KMS-11 (cell line): ENCODE measurements around the gene GNRHR.
"Not testable (repeated sequence)": the region's sequence is repeated elsewhere in the genome, so short reads cannot be mapped to it uniquely, and the experiment has no call there.

ENCODE experiments used
- H2AFZ ChIP-seq: fragments of 200-600 bp; sonication (generic); 2 replicates; pipeline ENCODE4 v1.6.1; 2016; ENCODE audit warnings: antibody characterized with exemption, mixed run types, low read depth
- H3K27ac ChIP-seq: fragments of 200-600 bp; sonication (generic); 2 replicates; pipeline ENCODE4 v1.6.1; 2016; ENCODE audit warnings: mild to moderate bottlenecking, mixed run types
- H3K27me3 ChIP-seq: fragments of 200-600 bp; sonication (generic); 2 replicates; pipeline ENCODE4 v1.6.1; 2017; ENCODE audit warnings: mild to moderate bottlenecking, low read depth, mixed run types, moderate library complexity; ENCODE audit not compliant: insufficient read depth
- H3K36me3 ChIP-seq: fragments of 200-600 bp; sonication (generic); 2 replicates; pipeline ENCODE4 v1.6.1; 2017; ENCODE audit warnings: mild to moderate bottlenecking, mixed run types; ENCODE audit not compliant: insufficient read depth
- H3K4me1 ChIP-seq: fragments of 200-600 bp; sonication (generic); 2 replicates; pipeline ENCODE4 v1.6.1; 2016; ENCODE audit warnings: mild to moderate bottlenecking, low read depth, mixed run types; ENCODE audit not compliant: poor library complexity, severe bottlenecking
- H3K4me2 ChIP-seq: fragments of 200-600 bp; sonication (generic); 2 replicates; pipeline ENCODE4 v1.7.0; 2016; ENCODE audit warnings: mild to moderate bottlenecking, mixed run types
- H3K4me3 ChIP-seq: fragments of 200-600 bp; sonication (generic); IDR thresholded peaks from 2 replicates; pipeline ENCODE4 v1.6.1; 2017; ENCODE audit warnings: low read depth, low read length, mixed read lengths; ENCODE audit not compliant: insufficient read depth
- H3K79me2 ChIP-seq: fragments of 200-600 bp; sonication (generic); 2 replicates; pipeline ENCODE4 v1.6.1; 2016; ENCODE audit warnings: low read depth, mixed run types; ENCODE audit not compliant: insufficient read depth
- H3K9ac ChIP-seq: fragments of 200-600 bp; sonication (generic); 2 replicates; pipeline ENCODE4 v1.6.1; 2016; ENCODE audit warnings: mild to moderate bottlenecking, mixed run types
- H4K20me1 ChIP-seq: fragments of 200-600 bp; sonication (generic); 2 replicates; pipeline ENCODE4 v1.6.1; 2016; ENCODE audit warnings: mild to moderate bottlenecking, mixed run types; ENCODE audit not compliant: insufficient read depth
- CTCF ChIP-seq: fragments of 200-600 bp; sonication (generic); conservative IDR thresholded peaks from 2 replicates; pipeline ENCODE4 v1.6.1; 2017; ENCODE audit warnings: low read depth, mild to moderate bottlenecking, antibody characterized with exemption, low read length, moderate library complexity, mixed read lengths

GNRHR gene

DNA sequence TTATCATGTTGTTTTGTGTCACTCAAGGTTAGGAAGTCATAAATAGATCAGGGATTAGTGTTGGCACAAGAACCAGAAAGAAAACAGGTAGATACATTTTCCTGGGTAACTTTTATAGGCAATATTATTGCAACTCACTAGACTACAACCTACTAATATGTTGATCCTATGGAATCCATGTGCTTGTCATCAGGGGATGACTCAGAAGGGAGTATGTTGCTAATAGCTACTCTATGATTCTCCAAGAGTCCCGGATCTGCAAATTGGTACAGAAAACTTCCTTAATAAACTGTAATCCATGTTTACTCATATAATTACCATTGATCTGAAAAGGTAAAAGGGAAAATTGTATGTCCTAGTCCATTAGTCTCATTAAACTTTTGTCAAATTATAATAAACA is 11.7 kb upstream of the GNRHR start:
- H3K27ac ChIP-seq = no peak overlapping the region
- no peak overlapping the region for H3K9ac ChIP-seq
- H3K4me3 ChIP-seq = no peak overlapping the region
- peaks cover 10% of the 10 kb centered on the region for H3K4me1 ChIP-seq
- H3K36me3 ChIP-seq = no peaks in the 10 kb centered on the region
- H2AFZ ChIP-seq = no peak overlapping the region
- no peaks in the 10 kb centered on the region for H3K27me3 ChIP-seq
- H3K79me2 ChIP-seq = no peaks in the 10 kb centered on the region
- no peaks in the 10 kb centered on the region for H4K20me1 ChIP-seq
- no peak overlapping the region for H3K4me2 ChIP-seq
- TF ChIP-seq CTCF = no peak

GRCh38 chr4:67765401-67765800 is 11.2 kb upstream of the GNRHR start:
- peaks cover 10% of the 10 kb centered on the region for H3K4me1 ChIP-seq
- no peak overlapping the region for H2AFZ ChIP-seq
- H3K4me2 ChIP-seq = no peak overlapping the region
- no peak overlapping the region for H3K27ac ChIP-seq
- H3K9ac ChIP-seq = no peak overlapping the region
- no peaks in the 10 kb centered on the region for H3K36me3 ChIP-seq
- no peaks in the 10 kb centered on the region for H3K27me3 ChIP-seq
- no peaks in the 10 kb centered on the region for H4K20me1 ChIP-seq
- TF ChIP-seq CTCF = no peak
- H3K4me3 ChIP-seq = no peak overlapping the region
- no peaks in the 10 kb centered on the region for H3K79me2 ChIP-seq

DNA sequence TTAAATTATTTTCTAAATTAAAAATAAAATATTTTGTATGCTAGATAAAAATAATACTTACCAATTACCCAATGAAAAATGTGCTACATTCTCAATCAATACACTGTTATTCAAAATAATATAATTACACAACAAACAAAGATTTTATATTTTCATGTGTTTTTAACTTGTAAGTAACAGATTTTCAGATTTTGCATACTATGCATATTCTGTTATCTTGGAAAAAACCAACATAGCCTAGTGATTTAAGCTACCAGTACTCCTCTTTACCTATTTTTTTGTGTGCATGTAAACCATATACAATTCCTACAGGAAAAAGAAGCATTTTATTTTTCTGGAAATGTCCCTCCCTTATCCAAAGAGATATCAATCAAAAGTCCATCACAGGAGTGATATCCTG is 10.0 kb upstream of the GNRHR start:
- H3K9ac ChIP-seq = no peak overlapping the region
- no peak overlapping the region for H3K4me3 ChIP-seq
- H3K27me3 ChIP-seq = no peaks in the 10 kb centered on the region
- H3K79me2 ChIP-seq = no peaks in the 10 kb centered on the region
- H4K20me1 ChIP-seq = no peaks in the 10 kb centered on the region
- no peak overlapping the region for H2AFZ ChIP-seq
- no peak for TF ChIP-seq CTCF
- no peaks in the 10 kb centered on the region for H3K36me3 ChIP-seq
- no peak overlapping the region for H3K4me2 ChIP-seq
- peaks cover 10% of the 10 kb centered on the region for H3K4me1 ChIP-seq
- H3K27ac ChIP-seq = no peak overlapping the region

GRCh38 chr4:67762086-67762485 is 7.9 kb upstream of the GNRHR start:
- Histone ChIP-seq H3K4me2 (no peak overlapping the region), H3K36me3 (no peaks in the 10 kb centered on the region), H3K79me2 (no peaks in the 10 kb centered on the region), H3K9ac (no peak overlapping the region), H3K27me3 (no peaks in the 10 kb centered on the region), H3K4me1 (peaks cover 10% of the 10 kb centered on the region), H3K4me3 (no peak overlapping the region), H4K20me1 (no peaks in the 10 kb centered on the region), H2AFZ (no peak overlapping the region), H3K27ac (no peak overlapping the region)
- TF ChIP-seq CTCF = no peak

DNA sequence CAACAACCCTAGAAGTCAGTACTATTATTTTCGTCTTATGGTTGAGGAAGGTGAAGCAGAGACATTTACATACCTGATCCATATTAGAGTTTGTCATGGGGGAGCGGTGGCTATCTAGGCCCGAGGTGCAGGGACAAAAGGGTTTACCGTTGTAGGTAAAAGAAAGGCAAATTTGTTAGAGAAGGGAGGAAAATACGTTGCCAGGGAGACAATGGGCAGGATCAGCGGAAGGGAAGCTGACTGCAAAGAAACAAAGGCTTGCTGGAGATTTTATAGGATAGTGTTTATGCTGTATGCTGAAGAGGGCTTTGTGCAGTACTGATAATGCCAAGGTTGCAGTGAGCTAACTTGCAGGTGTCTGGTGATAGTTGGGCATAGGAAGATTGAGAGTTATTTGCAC is 2.8 kb upstream of the GNRHR start:
- not testable (repeated sequence) for H3K27ac ChIP-seq, H3K9ac ChIP-seq, H3K4me3 ChIP-seq, H3K4me2 ChIP-seq, H3K36me3 ChIP-seq, H4K20me1 ChIP-seq, H3K4me1 ChIP-seq, H3K79me2 ChIP-seq, H3K27me3 ChIP-seq, H2AFZ ChIP-seq
